ENCODE data around the gene TMEM171. TPM values are rescaled to one million over a fixed set of nuclear protein-coding genes. Genes with fewer than 3 reads are reported as not detected.

The TMEM171 gene
- total and polyA plus RNA-seq, 2 of the 4 experiments (the other 2 are of a cell fraction): 3.0 to 5.1 TPM

DNA sequence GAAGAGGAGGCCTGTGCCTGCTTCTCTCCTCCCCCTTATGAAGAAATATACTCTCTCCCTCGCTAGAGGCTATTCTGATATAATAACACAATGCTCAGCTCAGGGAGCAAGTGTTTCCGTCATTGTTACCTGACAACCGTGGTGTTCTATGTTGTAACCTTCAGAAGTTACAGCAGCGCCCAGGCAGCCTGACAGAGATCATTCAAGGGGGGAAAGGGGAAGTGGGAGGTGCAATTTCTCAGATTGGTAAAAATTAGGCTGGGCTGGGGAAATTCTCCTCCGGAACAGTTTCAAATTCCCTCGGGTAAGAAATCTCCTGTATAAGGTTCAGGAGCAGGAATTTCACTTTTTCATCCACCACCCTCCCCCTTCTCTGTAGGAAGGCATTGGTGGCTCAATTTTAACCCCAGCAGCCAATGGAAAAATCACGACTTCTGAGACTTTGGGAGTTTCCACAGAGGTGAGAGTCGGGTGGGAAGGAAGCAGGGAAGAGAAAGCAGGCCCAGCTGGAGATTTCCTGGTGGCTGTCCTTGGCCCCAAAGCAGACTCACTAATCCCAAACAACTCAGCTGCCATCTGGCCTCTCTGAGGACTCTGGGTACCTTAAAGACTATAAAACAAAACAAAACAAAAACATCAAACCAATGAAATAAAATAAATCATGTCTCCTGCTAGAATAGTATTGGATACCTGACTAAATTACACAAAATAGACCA lies 53.9 kb downstream of the TMEM171 start:
- in situ Hi-C loops (cut with MboI; ENCODE audit: low sequenced_read_pairs): no loop called here
- dilution Hi-C loops (cut with HindIII; ENCODE audit: low sequenced_read_pairs, unreplicated experiment): no loop called here

More for the DNA sequence above, 53.9 kb downstream of the TMEM171 start:
- Histone ChIP-seq H3K9ac (ENCODE audit: low read depth, low read length) (no peak overlapping the region), H3K4ac (ENCODE audit: low read depth, low read length) (no peak overlapping the region), H3K23ac (ENCODE audit: low read depth, low read length) (no peak overlapping the region), H2AK5ac (ENCODE audit: low read depth, low read length) (no peak overlapping the region), H3K36me3 (ENCODE audit: control insufficient read depth, insufficient read depth, low read length) (no peaks in the 10 kb centered on the region), H2AK9ac (replicated peaks; ENCODE audit: low read depth, low read length, poor library complexity) (no peak overlapping the region), H4K20me1 (ENCODE audit: insufficient read depth, low read length) (no peaks in the 10 kb centered on the region), H2BK20ac (ENCODE audit: low read depth, low read length) (no peak overlapping the region), H4K5ac (ENCODE audit: low read depth, low read length) (no peak overlapping the region), H3K4me2 (ENCODE audit: low read depth, low read length) (no peak overlapping the region), H3K56ac (ENCODE audit: extremely low read depth, insufficient read depth, low read length) (no peak overlapping the region), H2AFZ (replicated peaks; ENCODE audit: low read length, poor library complexity) (no peak overlapping the region), H3K14ac (replicated peaks; ENCODE audit: low read depth, low read length) (no peak overlapping the region), H3K79me1 (ENCODE audit: low read depth in 1 of 2, low read length in 2 of 2) (no peaks in the 10 kb centered on the region), H2BK5ac (ENCODE audit: low read depth, low read length, poor library complexity, severe bottlenecking) (no peak overlapping the region), H3K9me1 (ENCODE audit: insufficient read depth, low read length) (no peaks in the 10 kb centered on the region), H4K91ac (ENCODE audit: insufficient read depth, low read depth, low read length) (no peak overlapping the region), H3K9me3 (ENCODE audit: control insufficient read depth, insufficient read depth, low read length) (no peaks in the 10 kb centered on the region), H3K27ac (ENCODE audit: insufficient read depth, low read length) (no peak overlapping the region), H2BK120ac (ENCODE audit: low read depth, low read length) (no peak overlapping the region), H4K8ac (ENCODE audit: low read depth in 2 of 2, low read length in 2 of 2) (no peak overlapping the region), H3K4me3 (ENCODE audit: insufficient read depth, low read depth, low read length) (no peak overlapping the region), H3K27me3 (ENCODE audit: control insufficient read depth, insufficient read depth, low read length) (peaks cover 19% of the 10 kb centered on the region), H2BK15ac (ENCODE audit: low read depth, low read length) (no peak overlapping the region), H3K18ac (ENCODE audit: low read depth, low read length) (no peak overlapping the region), H3K4me1 (ENCODE audit: control insufficient read depth, insufficient read depth, low read length) (peaks cover 2% of the 10 kb centered on the region; the same call in 1 of the 2 replicates)
- DNase-seq: no peak
- no TSS peak for BruUV-seq (replicated peaks)
- no peak for ATAC-seq (ENCODE audit: low read depth)
- intact Hi-C loops (cut with micrococcal nuclease): no loop called here
- no CpG with 5 or more reads among the region's 8 CpGs for WGBS, 2 experiments (ENCODE audit: extremely low coverage in 2 of 2, insufficient read length in 1 of 2)
- ChIA-PET POLR2A (ENCODE audit: unreplicated experiment) (no interaction called here), CTCF (no interaction called here)
- TF ChIP-seq FOS (IDR thresholded peaks at IDR 0.05; ENCODE audit: low read depth, low read length) (no peak), RCOR1 (IDR thresholded peaks at IDR 0.05; ENCODE audit: insufficient replicate concordance, low read length) (no peak), MAFK (IDR thresholded peaks at IDR 0.05; ENCODE audit: low read depth, low read length) (no peak)
